NCI-H524 treated with DMSO at 0.1 percent for 48 hours (cell line): ENCODE data around the gene ZNF710.
A peak's percentile ranks its signal among the peaks of the same experiment; 100 is the strongest.

Source experiments
- DNase-seq: peaks from one replicate; lab custom pipeline; 2025; lab: John Stamatoyannopoulos, UW

The ZNF710 gene

GRCh38 chr15:90079619-90080457 is 78.7 kb downstream of the ZNF710 start:
- no peak for DNase-seq

- DNase-seq = no peak
These were observed 79.3 kb downstream of the ZNF710 start for GRCh38 chr15:90080458-90080755.

- no peak for DNase-seq
These were observed 79.8 kb downstream of the ZNF710 start for GRCh38 chr15:90080818-90081393.

- DNase-seq = no peak
These were observed 81.1 kb downstream of the ZNF710 start for GRCh38 chr15:90082140-90082715.

- no peak for DNase-seq
These were observed 82.3 kb downstream of the ZNF710 start for GRCh38 chr15:90083419-90083818.

- DNase-seq = no peak
These were observed 83.0 kb downstream of the ZNF710 start for GRCh38 chr15:90083954-90084607.

GRCh38 chr15:90084876-90085423 is 83.8 kb downstream of the ZNF710 start:
- no peak for DNase-seq

- no peak for DNase-seq
These were observed 84.4 kb downstream of the ZNF710 start for GRCh38 chr15:90085565-90085964.

GRCh38 chr15:90086868-90087268 is 85.7 kb downstream of the ZNF710 start:
- DNase-seq = no peak

GRCh38 chr15:90087454-90088154 is 86.5 kb downstream of the ZNF710 start:
- no peak for DNase-seq

GRCh38 chr15:90090226-90090848 is 89.2 kb downstream of the ZNF710 start:
- DNase-seq = no peak

GRCh38 chr15:90091156-90091931 is 90.2 kb downstream of the ZNF710 start:
- DNase-seq = no peak

- DNase-seq = no peak
These were observed 94.4 kb downstream of the ZNF710 start for GRCh38 chr15:90095521-90095959.

- DNase-seq = no peak
These were observed 96.4 kb downstream of the ZNF710 start for GRCh38 chr15:90097475-90097874.

- no peak for DNase-seq
These were observed 98.1 kb downstream of the ZNF710 start for GRCh38 chr15:90099072-90099867.

- DNase-seq = peak; percentile 39
These were observed 99.0 kb downstream of the ZNF710 start for GRCh38 chr15:90099868-90100831.

GRCh38 chr15:90101130-90101968 is 100.2 kb downstream of the ZNF710 start:
- DNase-seq = peak; percentile 26
